Transverse colon (tissue), 3 donors: Measurements from ENCODE around the gene UBAC2.

ENCODE experiments used
- CTCF ChIP-seq, 5 experiments: fragments of 200-600 bp in 3 of 5; fragments of 450-650 bp in 2 of 5; sonication (generic) in 3 of 5; IDR thresholded peaks; 1 replicate in 2 of 5; 2 replicates in 3 of 5; pipeline ENCODE4 v1.5.1; 2016 to 2017; ENCODE audit warnings: antibody characterized with exemption in 5 of 5, inconsistent platforms in 3 of 5, mild to moderate bottlenecking in 2 of 5, moderate library complexity in 1 of 5
- POLR2A ChIP-seq: fragments of 450-650 bp; IDR thresholded peaks from one replicate; pipeline ENCODE4 v1.6.1; 2016; ENCODE audit warnings: antibody characterized with exemption, mild to moderate bottlenecking, moderate library complexity

GRCh38 chr13:99416411-99417121 lies 215.9 kb downstream of the UBAC2 start:
- TF ChIP-seq CTCF (IDR thresholded peaks at IDR 0.05), result no peak
- TF ChIP-seq POLR2A, result no peak
